RWPE1 (cell line): ENCODE results near the gene EYA2.
A peak's percentile ranks its signal among the peaks of the same experiment; 100 is the strongest.
"Not testable (repeated sequence)": the region's sequence is repeated elsewhere in the genome, so short reads cannot be mapped to it uniquely, and the experiment has no call there.

ENCODE experiments used
- CTCF ChIA-PET: fragments of 350-600 bp; sonication (Branson Sonifier 250); formaldehyde crosslinking; extraction: SDS; loops from one replicate; lab custom pipeline; 2021; lab: Yijun Ruan, JAX
- POLR2A ChIA-PET: fragments of 400-600 bp; formaldehyde crosslinking; extraction: SDS; loops from one replicate; lab custom pipeline; 2020; ENCODE audit warnings: antibody characterized with exemption; ENCODE audit not compliant: low non-redundant PET; lab: Yijun Ruan, JAX
- DNase-seq: peaks from one replicate; pipeline ENCODE4 v3.0.0; 2012; ENCODE audit warnings: low spot score
- H3K27ac ChIP-seq: fragments of 450-650 bp; 2 replicates; pipeline ENCODE4 v1.5.1; 2017
- TF ChIP-seq, protein P1 (sequence below): fragments of 450-650 bp; conservative IDR thresholded peaks from 2 replicates; pipeline ENCODE4 v1.5.1; 2017; ENCODE audit warnings: low read depth, mild to moderate bottlenecking

Gene EYA2

DNA sequence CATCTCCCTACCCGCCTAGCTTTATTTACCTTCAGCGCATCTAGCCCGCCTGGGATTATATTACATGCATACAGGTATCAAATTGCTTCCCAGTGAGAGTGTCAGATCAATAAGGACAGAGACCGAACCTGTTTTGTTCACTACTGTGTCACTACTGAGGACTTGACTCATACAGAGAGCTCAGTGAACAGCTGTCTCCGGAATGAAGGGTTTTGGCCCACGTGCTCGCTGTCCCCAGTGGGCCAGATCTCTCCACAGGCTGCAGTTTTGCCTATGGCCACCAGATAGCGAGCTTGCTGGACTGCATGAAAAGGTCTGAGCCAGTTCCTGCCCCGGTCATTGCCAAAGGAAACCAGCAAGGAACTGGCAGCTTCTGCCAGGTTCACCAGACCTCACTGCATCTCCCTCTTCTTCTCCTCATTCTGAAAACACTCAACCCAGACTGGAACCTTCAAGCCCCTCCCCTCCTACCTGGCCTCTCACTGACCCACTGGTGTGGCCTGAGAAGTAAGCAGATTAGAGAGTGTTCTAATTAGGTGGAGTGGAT is 311.0 kb downstream of the EYA2 start:
- POLR2A ChIA-PET = no interaction called here
- DNase-seq = peak; percentile 71
- H3K27ac ChIP-seq = peak overlapping the region; percentile 51
- TF ChIP-seq, protein P1, sequence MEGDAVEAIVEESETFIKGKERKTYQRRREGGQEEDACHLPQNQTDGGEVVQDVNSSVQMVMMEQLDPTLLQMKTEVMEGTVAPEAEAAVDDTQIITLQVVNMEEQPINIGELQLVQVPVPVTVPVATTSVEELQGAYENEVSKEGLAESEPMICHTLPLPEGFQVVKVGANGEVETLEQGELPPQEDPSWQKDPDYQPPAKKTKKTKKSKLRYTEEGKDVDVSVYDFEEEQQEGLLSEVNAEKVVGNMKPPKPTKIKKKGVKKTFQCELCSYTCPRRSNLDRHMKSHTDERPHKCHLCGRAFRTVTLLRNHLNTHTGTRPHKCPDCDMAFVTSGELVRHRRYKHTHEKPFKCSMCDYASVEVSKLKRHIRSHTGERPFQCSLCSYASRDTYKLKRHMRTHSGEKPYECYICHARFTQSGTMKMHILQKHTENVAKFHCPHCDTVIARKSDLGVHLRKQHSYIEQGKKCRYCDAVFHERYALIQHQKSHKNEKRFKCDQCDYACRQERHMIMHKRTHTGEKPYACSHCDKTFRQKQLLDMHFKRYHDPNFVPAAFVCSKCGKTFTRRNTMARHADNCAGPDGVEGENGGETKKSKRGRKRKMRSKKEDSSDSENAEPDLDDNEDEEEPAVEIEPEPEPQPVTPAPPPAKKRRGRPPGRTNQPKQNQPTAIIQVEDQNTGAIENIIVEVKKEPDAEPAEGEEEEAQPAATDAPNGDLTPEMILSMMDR = peak; percentile 82
- CTCF ChIA-PET = interaction anchor here (0.6 to 4.7 kb wide), 15 partner anchors 9 to 467 kb away, joined by 3 to 50 read pairs (median 3); no protein-coding TSS in a partner anchor

GRCh38 chr20:47206552-47206951 is 311.9 kb downstream of the EYA2 start:
- DNase-seq, POLR2A ChIA-PET: not testable (repeated sequence)
- H3K27ac ChIP-seq = peak overlapping the region; percentile 51
- CTCF ChIA-PET = interaction anchor here (0.7 to 4.7 kb wide), 3 partner anchors 25 to 177 kb away, joined by 3 to 50 read pairs (median 4); no protein-coding TSS in a partner anchor

DNA sequence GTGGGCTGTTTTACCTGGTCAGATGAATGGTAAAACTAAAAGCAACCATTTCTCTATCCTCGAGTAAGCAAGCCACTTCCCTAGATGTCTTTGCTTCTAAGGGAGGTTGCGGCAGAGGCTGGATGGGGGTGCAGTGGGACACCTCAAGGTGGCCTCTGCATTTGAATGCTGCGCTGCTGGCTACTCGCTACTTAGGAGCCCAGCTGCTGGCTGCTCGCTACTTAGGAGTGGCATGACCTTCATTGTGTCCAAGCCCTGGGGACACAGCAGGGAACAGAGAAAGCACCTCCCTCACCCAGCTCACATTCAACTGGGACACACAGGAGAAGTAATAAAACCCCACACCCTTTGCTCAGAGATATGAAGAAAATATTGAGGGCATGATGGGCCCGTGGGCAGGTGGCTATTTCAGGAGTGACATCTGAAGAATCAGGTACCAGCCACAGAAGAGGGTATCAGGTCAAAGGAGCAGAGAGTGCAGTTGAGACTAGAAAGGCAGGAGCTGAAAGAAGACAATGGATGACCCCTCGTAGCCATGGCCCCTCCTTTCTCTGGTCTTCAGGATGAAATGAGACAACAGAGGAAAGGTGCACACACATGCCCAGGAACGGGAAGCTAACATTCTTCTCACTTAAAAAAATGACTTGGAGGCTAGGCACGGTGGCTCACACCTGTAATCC is 312.5 kb downstream of the EYA2 start:
- DNase-seq = no peak
- peak overlapping the region; percentile 51 for H3K27ac ChIP-seq
- TF ChIP-seq, protein P1 = no peak
- CTCF ChIA-PET = interaction anchor here (0.5 to 4.7 kb wide), 3 partner anchors 157 to 214 kb away, joined by 3 to 50 read pairs (median 6); no protein-coding TSS in a partner anchor
- POLR2A ChIA-PET = no interaction called here

DNA sequence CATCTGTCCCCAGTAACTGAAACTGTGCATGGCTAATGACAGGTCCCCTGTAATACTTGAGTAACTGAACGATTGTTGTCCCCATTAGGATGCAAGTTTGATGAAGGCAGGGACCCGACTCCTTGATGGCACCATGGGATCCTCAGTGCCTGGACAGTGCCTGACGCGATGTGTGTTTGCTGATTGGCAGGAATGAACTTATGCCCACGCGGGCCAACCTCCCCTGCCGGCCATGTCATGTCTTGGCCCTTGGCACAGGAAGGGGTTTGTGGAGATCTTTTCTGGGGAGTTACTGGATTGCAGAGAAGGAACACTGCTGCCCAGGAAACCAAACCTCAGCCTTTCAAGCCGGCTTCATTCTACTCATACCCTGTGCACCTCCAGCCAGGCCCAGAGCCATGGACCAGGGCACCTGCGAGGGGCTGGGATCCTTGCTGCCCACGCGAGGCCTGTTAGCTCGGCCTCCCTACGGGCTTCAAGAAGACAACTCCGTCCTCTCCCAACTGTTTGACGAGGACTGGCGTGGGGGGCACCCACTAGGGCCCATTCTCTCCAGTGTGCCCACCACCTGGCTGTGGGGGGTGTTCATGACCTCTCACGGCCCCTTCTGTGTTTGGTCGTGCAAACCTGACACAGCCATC is 314.0 kb downstream of the EYA2 start:
- TF ChIP-seq, protein P1 = no peak
- CTCF ChIA-PET = no interaction called here
- H3K27ac ChIP-seq = peak overlapping the region; percentile 51
- DNase-seq = no peak
- POLR2A ChIA-PET = interaction anchor here (0.7 kb wide), 1 partner anchor 319 kb away, joined by 3 read pairs; no protein-coding TSS in a partner anchor

GRCh38 chr20:47209982-47210381 is 315.3 kb downstream of the EYA2 start:
- ChIA-PET CTCF (interaction anchor here (0.7 kb wide), 2 partner anchors 36 to 40 kb away, joined by 3 to 5 read pairs; no protein-coding TSS in a partner anchor), POLR2A (no interaction called here)
- DNase-seq = no peak
- TF ChIP-seq, protein P1 = no peak
- H3K27ac ChIP-seq = no peak overlapping the region

- TF ChIP-seq, protein P1 = no peak
- DNase-seq = no peak
- peak overlapping the region; percentile 12; the same call in 1 of the 2 replicates for H3K27ac ChIP-seq
- POLR2A ChIA-PET = no interaction called here
- CTCF ChIA-PET = interaction anchor here (0.7 kb wide), 1 partner anchor 36 kb away, joined by 5 read pairs; no protein-coding TSS in a partner anchor
Measured at GRCh38 chr20:47210470-47210869, 315.8 kb downstream of the EYA2 start.
